Renal pelvis (tissue), 4 donors: ENCODE measurements around the gene GNAS. TPM values are rescaled to one million over a fixed set of nuclear protein-coding genes. Genes with fewer than 3 reads are reported as not detected.

ENCODE experiments used
- DNase-seq: peaks from one replicate; pipeline ENCODE4 v3.0.0-alpha.2; 2013
- polyA plus RNA-seq, 3 donors: library from polyadenylated mRNA; unstranded; fragments of 120-200 nt; gene quantifications; one replicate each; pipeline ENCODE4 v1.2.1, GENCODE V29; 2013; ENCODE audit not compliant: insufficient read length in 3 of 3

Gene GNAS
- polyA plus RNA-seq, 3 donors: 1,780 to 2,253 (median 1,937) TPM

DNA sequence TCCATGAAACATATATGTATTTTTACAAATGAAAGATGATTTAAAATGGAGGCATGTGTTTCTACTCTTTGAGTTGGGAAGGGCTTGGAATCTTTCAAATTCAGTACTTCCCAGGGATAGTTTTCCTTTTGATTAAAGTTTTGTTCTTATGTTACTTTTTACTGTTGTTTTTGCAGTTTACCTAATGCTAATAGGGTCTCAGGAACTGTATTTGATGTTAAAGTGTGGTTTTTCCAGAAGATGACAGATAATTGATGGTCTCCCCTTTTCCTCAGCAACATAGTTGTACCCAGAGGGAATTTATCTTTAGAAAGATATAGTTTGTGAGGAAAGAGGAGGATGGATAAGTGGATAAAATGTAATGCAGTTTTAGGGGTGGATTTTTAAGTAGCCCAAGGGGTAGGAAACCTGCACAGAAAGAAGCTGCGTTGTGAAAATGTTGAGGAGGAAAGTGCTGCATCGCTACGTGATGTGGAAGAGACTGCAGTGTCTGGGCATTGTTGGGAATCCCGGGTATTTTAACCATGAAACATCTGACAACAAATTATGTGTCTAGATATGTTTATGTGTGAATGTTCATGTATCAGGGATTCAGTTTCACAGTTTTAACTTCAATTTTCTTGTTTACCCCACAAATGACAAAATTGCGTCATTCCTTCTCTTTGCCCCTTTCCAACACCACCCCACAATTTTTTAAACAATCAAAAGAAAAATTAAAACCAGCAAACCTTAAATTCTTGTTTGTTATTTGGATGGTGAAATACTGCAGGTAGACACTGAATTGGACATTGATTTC lies 42.3 kb downstream of the GNAS start:
- DNase-seq: no peak

GRCh38 chr20:58895448-58896180 lies 43.1 kb downstream of the GNAS start:
- DNase-seq: no peak

DNA sequence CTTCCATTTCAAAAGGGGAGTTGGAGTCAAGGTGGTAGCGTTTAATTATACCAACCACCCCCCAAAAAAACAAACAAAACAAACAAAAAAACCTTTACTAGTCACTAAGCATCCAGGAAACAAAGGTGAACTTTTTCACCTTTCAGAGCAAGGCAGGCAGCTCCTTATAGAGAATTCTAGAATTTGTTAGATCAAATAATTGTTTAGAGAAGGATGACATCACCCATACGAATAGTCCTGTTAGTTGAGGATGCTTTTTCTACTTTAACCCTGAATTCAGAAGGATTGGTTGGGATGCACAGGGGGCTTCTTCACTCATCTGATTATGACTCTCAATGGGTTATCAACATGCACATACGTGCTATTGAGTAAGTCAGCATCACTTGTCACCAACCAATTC lies 44.3 kb downstream of the GNAS start:
- no peak for DNase-seq

- DNase-seq: no peak
Measured at GRCh38 chr20:58897488-58897887, 45.0 kb downstream of the GNAS start.

GRCh38 chr20:58898629-58899408 lies 46.3 kb downstream of the GNAS start:
- DNase-seq: no peak

- DNase-seq: no peak
Measured at GRCh38 chr20:58899512-58899911, 47.0 kb downstream of the GNAS start.

DNA sequence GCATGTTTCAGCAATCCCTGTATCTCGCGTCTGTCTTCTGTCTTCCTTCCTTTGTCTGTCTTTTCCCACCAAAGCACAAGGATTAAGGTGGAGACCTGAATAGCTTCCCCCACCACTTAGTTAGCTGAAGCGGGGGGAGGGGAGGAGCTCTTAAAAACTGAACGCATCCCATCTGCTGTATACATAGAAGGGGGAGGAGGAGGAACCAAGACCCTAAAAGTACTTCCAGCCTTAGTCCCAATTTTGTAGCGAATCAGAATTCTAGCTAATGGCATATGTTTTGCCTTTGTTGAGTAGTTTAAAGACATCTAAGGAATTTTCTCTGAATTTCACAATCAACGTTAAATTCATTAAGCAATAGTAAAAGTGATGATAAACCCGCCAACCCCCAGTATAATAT lies 47.9 kb downstream of the GNAS start:
- DNase-seq: no peak

DNA sequence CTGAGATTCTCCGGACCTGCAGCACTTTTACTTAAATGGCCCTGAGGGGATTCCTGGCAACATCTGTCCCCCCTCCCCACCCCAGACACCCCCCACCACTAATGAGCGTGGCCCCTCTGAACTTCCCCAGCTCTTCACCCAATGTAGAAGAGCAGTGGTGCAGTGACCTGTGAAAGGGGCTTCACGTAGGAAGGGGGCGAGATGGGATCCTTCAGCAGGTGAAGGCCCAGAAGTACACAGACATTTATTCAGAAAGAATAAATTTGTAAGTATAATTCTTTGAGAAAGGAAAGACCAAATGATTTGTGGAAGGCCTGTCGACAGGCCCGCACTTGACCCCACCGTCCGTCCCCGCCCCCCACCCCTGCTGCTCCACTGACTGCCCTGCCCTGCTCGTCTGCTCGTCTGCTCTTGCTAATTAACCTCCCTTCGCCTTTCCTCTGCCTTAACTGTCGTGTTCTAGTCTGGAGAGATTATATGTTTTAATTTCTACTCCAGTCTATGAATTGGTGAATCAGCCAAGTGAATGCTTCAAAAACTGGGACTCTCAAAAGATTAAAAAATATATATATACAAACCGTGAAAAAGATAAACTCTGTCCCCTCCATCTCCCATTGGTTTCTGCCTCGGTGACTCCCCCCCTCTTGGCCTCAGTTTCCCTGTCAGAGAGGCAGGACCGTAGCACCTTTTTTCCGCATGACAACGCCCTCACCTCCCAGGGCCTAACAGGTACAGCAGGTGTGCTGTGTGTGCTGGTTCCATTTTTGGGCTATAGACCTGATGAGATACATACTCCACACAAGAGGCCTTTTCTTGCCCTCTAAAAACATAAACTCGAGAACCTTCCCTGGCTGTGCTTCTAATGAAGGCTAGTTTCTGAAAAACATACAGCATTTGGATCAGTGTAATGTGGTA lies 49.2 kb downstream of the GNAS start:
- no peak for DNase-seq

GRCh38 chr20:58903614-58904013 lies 51.1 kb downstream of the GNAS start:
- DNase-seq: no peak

- no peak for DNase-seq
Measured at GRCh38 chr20:58905236-58905635, 52.7 kb downstream of the GNAS start.

- DNase-seq: no peak
Measured at GRCh38 chr20:58906111-58906510, 53.6 kb downstream of the GNAS start.

DNA sequence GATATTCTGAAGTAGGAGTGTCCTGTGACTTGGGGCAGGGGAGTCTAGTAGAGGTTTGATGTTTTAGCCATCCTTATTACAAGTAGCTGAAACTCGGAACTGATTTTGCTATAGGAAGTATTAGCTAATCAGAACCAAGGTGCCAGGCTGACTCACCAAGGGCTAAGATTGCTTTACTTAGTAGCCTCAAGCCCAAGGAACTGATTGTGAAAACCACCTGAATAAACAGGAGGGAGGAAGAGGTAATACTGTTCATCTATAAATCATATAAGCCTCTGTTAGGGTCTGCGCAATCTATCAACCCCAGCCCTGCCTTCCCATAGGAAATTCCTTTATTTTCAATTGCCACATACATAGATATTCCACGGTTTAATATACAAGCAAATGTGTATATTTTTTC lies 54.4 kb downstream of the GNAS start:
- no peak for DNase-seq

GRCh38 chr20:58907320-58908137 lies 55.0 kb downstream of the GNAS start:
- peak; percentile 93 for DNase-seq

DNA sequence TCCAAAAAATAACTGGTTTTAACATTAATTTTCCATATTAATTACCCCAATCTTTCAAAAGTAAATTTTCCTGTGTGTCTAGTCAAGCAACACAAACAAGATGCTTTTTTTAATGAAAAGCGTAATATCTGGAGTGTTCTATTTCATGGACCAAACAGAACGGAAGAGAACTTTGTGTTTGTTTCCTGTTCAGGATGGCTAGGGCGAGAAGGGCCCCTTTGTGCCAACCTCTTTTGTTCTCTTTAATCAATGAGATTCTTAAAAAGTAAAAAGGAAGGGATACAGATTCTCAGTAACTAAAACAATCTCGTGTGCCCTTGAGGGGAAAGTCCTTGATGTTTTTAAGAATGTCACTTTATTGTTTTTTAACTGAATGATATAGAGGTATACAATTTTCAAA lies 55.7 kb downstream of the GNAS start:
- no peak for DNase-seq

DNA sequence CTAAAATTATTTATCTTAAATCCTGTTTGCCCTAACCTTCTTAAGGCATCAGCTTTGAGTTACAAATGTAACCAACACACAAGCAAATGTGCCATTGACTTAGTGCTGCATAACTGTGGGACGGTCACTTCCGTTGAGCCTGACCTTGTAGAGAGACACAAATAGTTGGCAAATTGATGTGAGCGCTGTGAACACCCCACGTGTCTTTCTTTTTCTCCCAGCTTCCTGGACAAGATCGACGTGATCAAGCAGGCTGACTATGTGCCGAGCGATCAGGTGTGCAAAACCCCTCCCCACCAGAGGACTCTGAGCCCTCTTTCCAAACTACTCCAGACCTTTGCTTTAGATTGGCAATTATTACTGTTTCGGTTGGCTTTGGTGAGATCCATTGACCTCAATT lies 56.4 kb downstream of the GNAS start:
- no peak for DNase-seq

DNA sequence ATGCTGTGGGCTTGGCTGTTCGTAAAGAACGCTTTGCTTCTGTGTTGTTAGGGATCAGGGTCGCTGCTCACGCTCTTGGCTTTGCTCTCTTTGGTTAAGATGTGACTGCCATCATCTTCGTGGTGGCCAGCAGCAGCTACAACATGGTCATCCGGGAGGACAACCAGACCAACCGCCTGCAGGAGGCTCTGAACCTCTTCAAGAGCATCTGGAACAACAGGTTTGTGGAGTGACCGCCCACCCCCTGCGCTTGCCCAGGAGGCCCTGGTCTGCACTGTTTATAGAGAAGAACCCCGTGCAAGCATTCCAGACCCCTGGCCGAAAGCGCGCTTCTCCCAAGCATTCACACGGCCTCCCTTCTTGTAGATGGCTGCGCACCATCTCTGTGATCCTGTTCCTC lies 57.1 kb downstream of the GNAS start:
- DNase-seq: no peak

GRCh38 chr20:58910473-58910872 lies 58.0 kb downstream of the GNAS start:
- DNase-seq: no peak

GRCh38 chr20:58911309-58911708 lies 58.8 kb downstream of the GNAS start:
- no peak for DNase-seq

DNA sequence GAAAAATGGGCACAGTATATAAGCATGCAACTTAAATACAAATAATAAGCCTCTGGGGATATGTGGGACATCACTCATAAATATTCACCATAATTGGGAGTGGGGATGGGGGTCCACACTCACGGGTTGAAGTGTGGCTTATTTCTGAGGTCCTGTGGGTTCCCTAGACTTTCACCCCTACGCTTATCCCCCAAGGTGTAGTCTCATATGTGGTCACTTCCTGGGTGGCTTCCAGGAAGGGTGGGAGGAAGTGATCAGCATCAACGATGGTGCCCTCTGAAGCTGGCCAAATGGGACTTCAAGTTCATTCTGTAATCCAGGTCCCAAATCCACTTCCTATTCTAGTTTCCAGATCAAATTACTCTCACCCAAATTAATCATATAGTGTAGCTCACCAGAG lies 59.5 kb downstream of the GNAS start:
- DNase-seq: no peak

GRCh38 chr20:58913079-58913478 lies 60.6 kb downstream of the GNAS start:
- DNase-seq: no peak

DNA sequence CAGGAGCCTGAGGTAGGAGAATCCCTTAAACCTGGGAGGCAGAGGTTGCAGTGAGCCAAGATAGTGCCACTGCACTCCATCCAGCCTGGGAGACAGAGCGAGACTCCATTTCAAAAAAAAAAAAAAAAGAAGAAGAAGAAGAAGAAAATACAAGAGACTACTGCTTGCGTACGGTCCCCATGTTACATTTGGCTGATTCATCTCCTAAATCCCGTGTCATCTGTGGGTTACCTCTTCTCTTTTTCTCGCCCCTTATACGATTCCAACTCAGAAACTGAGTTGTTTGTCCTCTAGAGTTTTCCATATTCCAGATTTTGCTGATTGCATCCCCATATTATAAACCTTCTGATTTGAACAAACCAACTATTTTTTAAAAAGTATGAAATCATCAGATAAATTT lies 66.1 kb downstream of the GNAS start:
- DNase-seq: no peak
